ENCODE results near the gene FBXL22.

Gene FBXL22

DNA sequence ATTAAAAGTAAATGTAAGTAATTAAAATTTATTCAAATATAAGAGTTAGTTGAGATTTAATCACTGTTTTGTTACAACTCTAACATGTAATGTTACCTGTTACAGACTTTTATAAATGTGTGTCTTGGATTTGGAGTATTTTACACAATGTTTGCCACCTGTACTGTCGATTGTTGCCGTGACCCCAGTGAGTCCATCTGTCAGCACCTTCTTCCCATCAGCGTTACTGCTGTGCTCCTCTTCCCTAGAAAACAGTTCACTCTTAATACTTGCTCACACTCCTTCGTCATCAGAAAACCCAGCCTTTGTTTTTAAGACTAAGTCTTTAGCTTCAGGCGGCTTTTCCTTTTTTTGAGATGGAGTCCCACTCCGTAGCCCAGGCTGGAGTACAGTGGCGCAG, 40.5 kb upstream of the FBXL22 start:
- TF ChIP-seq, protein P1, sequence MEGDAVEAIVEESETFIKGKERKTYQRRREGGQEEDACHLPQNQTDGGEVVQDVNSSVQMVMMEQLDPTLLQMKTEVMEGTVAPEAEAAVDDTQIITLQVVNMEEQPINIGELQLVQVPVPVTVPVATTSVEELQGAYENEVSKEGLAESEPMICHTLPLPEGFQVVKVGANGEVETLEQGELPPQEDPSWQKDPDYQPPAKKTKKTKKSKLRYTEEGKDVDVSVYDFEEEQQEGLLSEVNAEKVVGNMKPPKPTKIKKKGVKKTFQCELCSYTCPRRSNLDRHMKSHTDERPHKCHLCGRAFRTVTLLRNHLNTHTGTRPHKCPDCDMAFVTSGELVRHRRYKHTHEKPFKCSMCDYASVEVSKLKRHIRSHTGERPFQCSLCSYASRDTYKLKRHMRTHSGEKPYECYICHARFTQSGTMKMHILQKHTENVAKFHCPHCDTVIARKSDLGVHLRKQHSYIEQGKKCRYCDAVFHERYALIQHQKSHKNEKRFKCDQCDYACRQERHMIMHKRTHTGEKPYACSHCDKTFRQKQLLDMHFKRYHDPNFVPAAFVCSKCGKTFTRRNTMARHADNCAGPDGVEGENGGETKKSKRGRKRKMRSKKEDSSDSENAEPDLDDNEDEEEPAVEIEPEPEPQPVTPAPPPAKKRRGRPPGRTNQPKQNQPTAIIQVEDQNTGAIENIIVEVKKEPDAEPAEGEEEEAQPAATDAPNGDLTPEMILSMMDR (IDR thresholded peaks at IDR 0.05; ENCODE audit: control insufficient read depth, insufficient read depth, low read depth, low read length, missing control alignments): no peak
- H3K4me3 ChIP-seq (ENCODE audit: control insufficient read depth, low read depth, low read length): no peak overlapping the region
- no peak for DNase-seq (ENCODE audit: low read depth)

DNA sequence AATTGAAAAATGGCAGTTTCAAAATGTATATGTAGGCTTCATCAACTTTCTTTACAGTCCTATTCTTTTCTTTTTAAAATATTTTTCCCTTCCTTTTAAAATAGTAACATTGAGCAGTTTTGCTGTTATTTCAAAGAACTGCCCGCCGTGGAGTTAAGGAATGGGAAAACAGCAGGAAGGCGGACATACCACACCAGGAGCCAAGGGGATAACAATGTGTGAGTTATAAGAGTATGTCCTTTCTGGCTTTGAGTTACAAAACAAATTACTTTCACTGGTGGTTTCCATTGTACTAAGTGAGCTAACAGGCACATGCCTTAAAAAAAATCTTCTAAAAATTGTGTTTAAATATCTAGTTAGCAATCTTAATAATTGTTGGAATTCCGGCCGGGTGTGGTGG, 37.4 kb upstream of the FBXL22 start:
- no peak for DNase-seq (ENCODE audit: low read depth)
- TF ChIP-seq, protein P1 (IDR thresholded peaks at IDR 0.05; ENCODE audit: control insufficient read depth, insufficient read depth, low read depth, low read length, missing control alignments): no peak
- no peak overlapping the region for H3K4me3 ChIP-seq (ENCODE audit: control insufficient read depth, low read depth, low read length)

DNA sequence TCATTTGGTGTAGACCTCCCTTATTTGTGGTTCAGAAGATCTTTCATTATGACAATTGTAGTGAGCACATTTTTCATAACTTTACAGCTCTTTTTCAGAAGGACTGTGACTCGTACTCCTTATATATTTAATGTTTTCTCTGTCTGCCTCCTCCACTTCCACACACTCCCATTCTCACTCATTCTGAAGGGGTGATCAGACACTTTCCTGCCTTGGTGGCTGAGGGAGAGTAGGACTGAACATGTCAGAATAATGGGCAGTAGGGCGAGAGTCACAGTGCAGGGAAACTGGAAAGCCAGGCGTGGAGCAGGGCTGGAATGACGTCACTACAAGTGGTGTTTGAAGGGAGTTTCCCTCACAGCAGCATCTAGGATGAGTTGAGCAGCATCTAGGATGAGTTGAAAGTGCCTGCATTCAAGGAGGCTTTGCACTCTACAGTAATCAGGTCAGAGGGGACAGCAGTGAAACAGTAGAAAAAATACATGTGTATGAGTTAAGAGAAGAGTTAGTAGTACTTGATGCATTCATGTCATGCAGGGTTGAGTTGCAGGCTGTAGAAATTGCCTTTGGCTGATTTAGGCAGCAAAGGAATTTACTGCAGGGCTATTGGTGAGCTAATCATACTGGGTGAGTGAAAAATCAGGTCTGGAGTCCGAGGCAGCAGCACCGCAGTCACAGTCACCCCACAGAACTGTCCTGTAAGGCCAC, 36.3 kb upstream of the FBXL22 start:
- no peak overlapping the region for H3K4me3 ChIP-seq (ENCODE audit: control insufficient read depth, low read depth, low read length)
- TF ChIP-seq, protein P1 (IDR thresholded peaks at IDR 0.05; ENCODE audit: control insufficient read depth, insufficient read depth, low read depth, low read length, missing control alignments): no peak
- no peak for DNase-seq (ENCODE audit: low read depth)

DNA sequence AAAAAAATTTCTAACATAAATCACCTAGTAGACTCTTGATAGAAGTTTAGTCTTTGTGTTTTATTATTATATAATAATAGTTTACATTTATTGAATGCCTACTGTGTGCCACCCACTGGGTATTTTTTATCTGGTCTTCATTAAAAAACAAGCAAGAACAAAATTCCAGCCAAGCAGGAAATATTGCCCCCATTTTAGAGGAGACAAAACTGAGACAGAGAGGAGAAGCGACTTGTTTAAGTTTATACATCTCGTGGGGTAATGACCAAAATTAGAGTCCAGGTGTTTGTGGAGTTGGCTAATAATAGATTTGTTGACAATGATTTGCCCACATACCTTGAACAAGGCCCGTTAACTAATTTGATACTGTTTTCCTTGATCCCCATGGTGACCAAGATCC, 33.1 kb upstream of the FBXL22 start:
- DNase-seq (ENCODE audit: low read depth): no peak
- no peak overlapping the region for H3K4me3 ChIP-seq (ENCODE audit: control insufficient read depth, low read depth, low read length)
- TF ChIP-seq, protein P1 (IDR thresholded peaks at IDR 0.05; ENCODE audit: control insufficient read depth, insufficient read depth, low read depth, low read length, missing control alignments): no peak

DNA sequence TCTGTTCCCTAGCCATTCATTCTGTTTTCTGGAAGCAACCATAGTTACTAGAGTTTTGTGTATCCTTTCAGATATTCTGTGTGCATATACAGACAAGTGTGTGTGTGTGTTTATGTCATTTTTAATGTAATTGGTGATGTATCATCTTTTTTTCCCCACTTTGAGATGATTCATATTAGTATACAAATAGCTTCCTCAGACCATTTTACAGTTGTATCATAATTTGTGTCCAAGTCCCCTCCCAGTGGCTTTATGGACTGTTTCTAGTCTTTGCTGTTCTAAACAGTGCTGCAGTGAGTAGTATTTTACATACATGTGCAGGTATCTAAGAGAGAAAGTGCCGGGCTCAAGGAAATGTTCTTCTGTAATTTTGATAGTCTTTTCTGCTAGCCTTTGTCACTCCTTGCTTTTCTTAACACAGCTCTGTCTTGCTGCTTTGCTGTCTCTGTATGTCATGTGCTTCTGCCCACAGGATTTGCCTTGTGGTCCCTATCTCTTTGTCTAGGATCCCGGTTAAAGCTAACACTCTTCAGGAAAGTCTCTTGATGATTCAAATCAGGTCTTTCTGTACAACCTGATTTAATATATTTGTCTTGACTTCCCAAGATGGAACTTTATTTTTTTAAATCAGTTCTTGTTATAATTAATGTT, 31.5 kb upstream of the FBXL22 start:
- no peak for DNase-seq (ENCODE audit: low read depth)
- no peak overlapping the region for H3K4me3 ChIP-seq (ENCODE audit: control insufficient read depth, low read depth, low read length)
- TF ChIP-seq, protein P1 (IDR thresholded peaks at IDR 0.05; ENCODE audit: control insufficient read depth, insufficient read depth, low read depth, low read length, missing control alignments): no peak

DNA sequence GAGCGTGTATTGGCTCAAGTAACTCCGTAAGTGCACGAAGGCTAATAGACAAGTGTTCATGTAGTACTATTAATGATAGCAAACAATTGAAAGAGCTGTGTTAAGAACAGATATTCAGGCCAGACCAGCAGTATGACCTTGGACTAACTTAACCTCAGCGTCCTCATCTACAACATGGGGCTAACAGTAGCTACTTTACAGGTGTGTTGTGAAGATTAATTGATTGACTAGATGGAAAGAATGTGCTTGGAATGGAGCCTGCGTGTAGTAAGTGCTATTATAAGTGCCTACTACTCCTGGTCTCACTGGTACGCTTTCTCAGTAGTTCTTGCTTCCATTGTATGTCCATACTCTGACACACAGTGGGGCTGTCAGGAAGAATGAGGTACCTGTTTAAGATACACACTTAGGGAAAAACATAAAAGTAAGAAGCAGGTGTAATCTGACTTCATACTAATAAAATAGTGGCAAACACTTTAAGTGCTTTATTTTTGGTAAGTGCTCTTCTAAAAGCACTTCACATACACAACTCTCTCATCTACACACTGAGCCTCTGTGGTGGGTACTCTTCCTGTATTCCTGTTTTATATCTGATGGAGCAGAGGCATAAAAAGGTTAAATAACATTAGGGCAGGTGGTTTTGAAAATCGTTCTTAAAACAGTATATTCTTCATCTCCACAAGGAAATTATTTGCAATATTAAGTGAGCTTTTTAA, 24.3 kb upstream of the FBXL22 start:
- no peak overlapping the region for H3K4me3 ChIP-seq (ENCODE audit: control insufficient read depth, low read depth, low read length)
- TF ChIP-seq, protein P1 (IDR thresholded peaks at IDR 0.05; ENCODE audit: control insufficient read depth, insufficient read depth, low read depth, low read length, missing control alignments): no peak
- DNase-seq (ENCODE audit: low read depth): no peak

All from AG09309 (cell line).